Osteocyte (in vitro differentiated cells): ENCODE measurements around the gene YTHDC2. TPM values are rescaled to one million over a fixed set of nuclear protein-coding genes. Genes with fewer than 3 reads are reported as not detected.
A peak's percentile ranks its signal among the peaks of the same experiment; 100 is the strongest.
"Not testable (repeated sequence)": the region's sequence is repeated elsewhere in the genome, so short reads cannot be mapped to it uniquely, and the experiment has no call there.

Source experiments
- DNase-seq: peaks from one replicate; pipeline ENCODE4 v3.0.0; 2021; ENCODE audit warnings: mixed read lengths; ENCODE audit not compliant: unreplicated experiment; ENCODE audit errors: extremely low spot score
- H3K27ac Mint-ChIP-seq: one replicate; pipeline ENCODE4 v1.8.0; 2021; ENCODE audit warnings: mild to moderate bottlenecking, mixed read lengths; ENCODE audit not compliant: unreplicated experiment
- H3K27me3 Mint-ChIP-seq: one replicate; pipeline ENCODE4 v1.8.0; 2021; ENCODE audit warnings: mixed read lengths; ENCODE audit not compliant: unreplicated experiment
- H3K36me3 Mint-ChIP-seq: one replicate; pipeline ENCODE4 v1.8.0; 2021; ENCODE audit warnings: mixed read lengths; ENCODE audit not compliant: unreplicated experiment
- H3K4me1 Mint-ChIP-seq: one replicate; pipeline ENCODE4 v1.8.0; 2021; ENCODE audit warnings: mixed read lengths; ENCODE audit not compliant: unreplicated experiment
- H3K4me3 Mint-ChIP-seq: one replicate; pipeline ENCODE4 v1.8.0; 2021; ENCODE audit warnings: mild to moderate bottlenecking, moderate library complexity, mixed read lengths; ENCODE audit not compliant: unreplicated experiment
- H3K9me3 Mint-ChIP-seq: one replicate; pipeline ENCODE4 v1.8.0; 2021; ENCODE audit warnings: mixed read lengths; ENCODE audit not compliant: unreplicated experiment
- CTCF ChIP-seq: fragments of 200-600 bp; sonication (generic); IDR thresholded peaks from 2 replicates; pipeline ENCODE4 v1.5.0; 2021; ENCODE audit warnings: antibody characterized with exemption, mild to moderate bottlenecking, moderate library complexity
- total RNA-seq: library from RNA; stranded (reverse); gene quantifications from 2 replicates; pipeline ENCODE4 v1.2.1, GENCODE V29; 2021

Gene YTHDC2
- total RNA-seq, 1 donor from 2014 or later: 22.7 TPM

- peaks cover 8% of the 10 kb centered on the region for H3K36me3 Mint-ChIP-seq
- H3K27ac Mint-ChIP-seq: no peak overlapping the region
- H3K4me1 Mint-ChIP-seq: peaks cover 1% of the 10 kb centered on the region
- peaks cover 29% of the 10 kb centered on the region for H3K27me3 Mint-ChIP-seq
- no peak overlapping the region for H3K4me3 Mint-ChIP-seq
- no peak for DNase-seq
- H3K9me3 Mint-ChIP-seq: no peaks in the 10 kb centered on the region
- no peak for TF ChIP-seq CTCF
Measured at GRCh38 chr5:113601423-113601822, 87.9 kb downstream of the YTHDC2 start.

GRCh38 chr5:113603246-113603645, 89.8 kb downstream of the YTHDC2 start:
- H3K27ac Mint-ChIP-seq, H3K36me3 Mint-ChIP-seq, H3K4me3 Mint-ChIP-seq, H3K4me1 Mint-ChIP-seq, DNase-seq, H3K9me3 Mint-ChIP-seq: not testable (repeated sequence)
- peaks cover 30% of the 10 kb centered on the region for H3K27me3 Mint-ChIP-seq

- peak overlapping the region; percentile 4 for H3K4me3 Mint-ChIP-seq
- H3K27me3 Mint-ChIP-seq: peaks cover 25% of the 10 kb centered on the region
- H3K27ac Mint-ChIP-seq: no peak overlapping the region
- no peaks in the 10 kb centered on the region for H3K9me3 Mint-ChIP-seq
- TF ChIP-seq CTCF: peak; percentile 87
- no peak for DNase-seq
- H3K36me3 Mint-ChIP-seq: no peaks in the 10 kb centered on the region
- H3K4me1 Mint-ChIP-seq: peaks cover 2% of the 10 kb centered on the region
Measured at GRCh38 chr5:113606298-113607134, 93.0 kb downstream of the YTHDC2 start.

GRCh38 chr5:113607361-113607760, 93.9 kb downstream of the YTHDC2 start:
- Mint-ChIP-seq H3K27me3 (peaks cover 25% of the 10 kb centered on the region), H3K4me1 (peaks cover 2% of the 10 kb centered on the region), H3K9me3 (no peaks in the 10 kb centered on the region), H3K4me3 (no peak overlapping the region), H3K27ac (no peak overlapping the region), H3K36me3 (no peaks in the 10 kb centered on the region)
- DNase-seq: no peak
- no peak for TF ChIP-seq CTCF

GRCh38 chr5:113608113-113608596, 94.7 kb downstream of the YTHDC2 start:
- no peak for DNase-seq
- Mint-ChIP-seq H3K4me3 (no peak overlapping the region), H3K9me3 (no peaks in the 10 kb centered on the region), H3K27me3 (peaks cover 26% of the 10 kb centered on the region), H3K27ac (no peak overlapping the region), H3K4me1 (peaks cover 2% of the 10 kb centered on the region), H3K36me3 (no peaks in the 10 kb centered on the region)
- no peak for TF ChIP-seq CTCF
